ENCODE results near the gene CDH18.

DNA sequence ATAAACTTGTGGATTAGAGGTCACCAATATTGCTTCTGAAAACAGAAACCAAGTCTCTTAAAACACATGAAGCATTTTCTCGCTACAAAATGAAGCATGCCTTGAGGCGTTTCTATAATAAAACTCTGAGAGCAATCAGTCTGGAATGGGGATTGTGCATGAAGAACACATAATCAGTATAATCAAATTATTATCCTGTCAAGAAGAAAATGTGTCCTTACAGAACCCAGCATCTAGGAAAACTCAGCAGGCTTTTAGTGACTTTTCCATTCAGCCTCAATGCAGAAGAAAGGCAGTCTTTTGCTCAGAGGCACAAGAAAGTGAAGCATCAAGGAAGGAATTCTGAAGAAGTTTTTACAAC lies 121.9 kb downstream of the CDH18 start:
- TF ChIP-seq POLR2A (IDR thresholded peaks at IDR 0.05) = no peak
- TF ChIP-seq, protein P1, sequence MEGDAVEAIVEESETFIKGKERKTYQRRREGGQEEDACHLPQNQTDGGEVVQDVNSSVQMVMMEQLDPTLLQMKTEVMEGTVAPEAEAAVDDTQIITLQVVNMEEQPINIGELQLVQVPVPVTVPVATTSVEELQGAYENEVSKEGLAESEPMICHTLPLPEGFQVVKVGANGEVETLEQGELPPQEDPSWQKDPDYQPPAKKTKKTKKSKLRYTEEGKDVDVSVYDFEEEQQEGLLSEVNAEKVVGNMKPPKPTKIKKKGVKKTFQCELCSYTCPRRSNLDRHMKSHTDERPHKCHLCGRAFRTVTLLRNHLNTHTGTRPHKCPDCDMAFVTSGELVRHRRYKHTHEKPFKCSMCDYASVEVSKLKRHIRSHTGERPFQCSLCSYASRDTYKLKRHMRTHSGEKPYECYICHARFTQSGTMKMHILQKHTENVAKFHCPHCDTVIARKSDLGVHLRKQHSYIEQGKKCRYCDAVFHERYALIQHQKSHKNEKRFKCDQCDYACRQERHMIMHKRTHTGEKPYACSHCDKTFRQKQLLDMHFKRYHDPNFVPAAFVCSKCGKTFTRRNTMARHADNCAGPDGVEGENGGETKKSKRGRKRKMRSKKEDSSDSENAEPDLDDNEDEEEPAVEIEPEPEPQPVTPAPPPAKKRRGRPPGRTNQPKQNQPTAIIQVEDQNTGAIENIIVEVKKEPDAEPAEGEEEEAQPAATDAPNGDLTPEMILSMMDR (IDR thresholded peaks at IDR 0.05) = no peak

Data from uterus (tissue), 2 donors.